ENCODE results near the gene HARS1. TPM values are rescaled to one million over a fixed set of nuclear protein-coding genes. Genes with fewer than 3 reads are reported as not detected.
A peak's percentile ranks its signal among the peaks of the same experiment; 100 is the strongest.
"Not testable (repeated sequence)": the region's sequence is repeated elsewhere in the genome, so short reads cannot be mapped to it uniquely, and the experiment has no call there.

The HARS1 gene
- total RNA-seq, 5 donors from 2014 or later (not counting 1 experiment from before 2014, with no cell fraction given), result 55.8 to 71.1 (median 70.0) TPM

GRCh38 chr5:140630292-140631035, 60.7 kb downstream of the HARS1 start:
- CTCF ChIA-PET, result interaction anchor here in 1 of 2 donors (0.8 kb wide), 1 partner anchor 17 kb away, joined by 3 read pairs; the partner anchor contains the start of gene IK
- Mint-ChIP-seq H3K4me1 (peaks cover 19 to 31% (median 23%) of the 10 kb centered on the region in 3 donors), H3K27ac (no peak overlapping the region), H3K9me3 (peaks cover 0 to 4% (median 0%) of the 10 kb centered on the region in 3 donors), H3K36me3 (no peaks in the 10 kb centered on the region), H3K4me3 (peak overlapping the region in 1 of 3 donors; percentile 88), H3K27me3 (peaks cover 0 to 7% of the 10 kb centered on the region in 2 donors)
- no peak overlapping the region for H3K27ac ChIP-seq (ENCODE audit: low read length)
- POLR2A ChIA-PET, result interaction anchor here in 1 of 2 donors (0.5 to 0.6 kb wide), 3 partner anchors 78 to 1290 kb away, joined by 3 to 4 read pairs (median 3); no protein-coding TSS in a partner anchor
- WGBS (ENCODE audit: insufficient coverage), result 60% methylated on average over 1 of the region's 2 CpGs
- DNase-seq (no peak), ATAC-seq (replicated peaks in 1 of 4) (no peak)
- no peaks in the 10 kb centered on the region for H3K36me3 ChIP-seq (ENCODE audit: control insufficient read depth in 2 of 2, extremely low read depth in 1 of 2, insufficient read depth in 1 of 2, low read length in 1 of 2)
- peaks cover 0 to 19% of the 10 kb centered on the region in 2 experiments for H3K4me1 ChIP-seq (ENCODE audit: control insufficient read depth in 1 of 2, extremely low read depth in 1 of 2, insufficient read depth in 2 of 2, low read length in 2 of 2)
- no peaks in the 10 kb centered on the region for H3K9me3 ChIP-seq
- H3K27me3 ChIP-seq (replicated peaks in 1 of 2; ENCODE audit: control insufficient read depth in 2 of 2, extremely low read depth in 1 of 2, insufficient read depth in 2 of 2, low read length in 1 of 2), result peaks cover 0 to 14% of the 10 kb centered on the region in 2 experiments
- H3K4me3 ChIP-seq (ENCODE audit: control insufficient read depth in 1 of 2, extremely low read depth in 1 of 2, low read length in 1 of 2), result no peak overlapping the region

GRCh38 chr5:140628711-140629110, 62.5 kb downstream of the HARS1 start:
- peaks cover 14 to 21% (median 18%) of the 10 kb centered on the region in 3 donors for H3K4me1 Mint-ChIP-seq
- no peak overlapping the region for H3K27ac Mint-ChIP-seq
- WGBS (ENCODE audit: insufficient coverage), result no CpG with 5 or more reads among the region's 1 CpG
- ChIA-PET POLR2A (no interaction called here), CTCF (no interaction called here)
- Histone ChIP-seq H3K27me3 (replicated peaks in 1 of 2; ENCODE audit: control insufficient read depth in 2 of 2, extremely low read depth in 1 of 2, insufficient read depth in 2 of 2, low read length in 1 of 2) (peaks cover 0 to 14% of the 10 kb centered on the region in 2 experiments), H3K36me3 (ENCODE audit: control insufficient read depth in 2 of 2, extremely low read depth in 1 of 2, insufficient read depth in 1 of 2, low read length in 1 of 2) (no peaks in the 10 kb centered on the region), H3K4me3 (ENCODE audit: control insufficient read depth in 1 of 2, extremely low read depth in 1 of 2, low read length in 1 of 2) (no peak overlapping the region), H3K4me1 (ENCODE audit: control insufficient read depth in 1 of 2, extremely low read depth in 1 of 2, insufficient read depth in 2 of 2, low read length in 2 of 2) (peaks cover 0 to 19% of the 10 kb centered on the region in 2 experiments), H3K27ac (ENCODE audit: low read length) (no peak overlapping the region), H3K9me3 (no peaks in the 10 kb centered on the region)
- peaks cover 0 to 7% of the 10 kb centered on the region in 2 donors for H3K27me3 Mint-ChIP-seq
- DNase-seq (no peak), ATAC-seq (replicated peaks in 1 of 4) (no peak)
- H3K9me3 Mint-ChIP-seq, result peaks cover 0 to 4% (median 0%) of the 10 kb centered on the region in 3 donors
- no peak overlapping the region for H3K4me3 Mint-ChIP-seq
- H3K36me3 Mint-ChIP-seq, result no peaks in the 10 kb centered on the region

GRCh38 chr5:140627972-140628371, 63.2 kb downstream of the HARS1 start:
- H3K4me1 Mint-ChIP-seq, result peaks cover 7 to 15% (median 11%) of the 10 kb centered on the region in 3 donors
- POLR2A ChIA-PET, result no interaction called here

GRCh38 chr5:140624886-140625285, 66.3 kb downstream of the HARS1 start:
- H3K27ac ChIP-seq (ENCODE audit: low read length); H3K36me3 ChIP-seq (ENCODE audit: control insufficient read depth in 2 of 2, extremely low read depth in 1 of 2, insufficient read depth in 1 of 2, low read length in 1 of 2); DNase-seq; H3K27ac Mint-ChIP-seq; H3K4me3 ChIP-seq (ENCODE audit: control insufficient read depth in 1 of 2, extremely low read depth in 1 of 2, low read length in 1 of 2); POLR2A ChIA-PET; ATAC-seq (replicated peaks in 1 of 4); H3K4me1 Mint-ChIP-seq; H3K27me3 ChIP-seq (replicated peaks in 1 of 2; ENCODE audit: control insufficient read depth in 2 of 2, extremely low read depth in 1 of 2, insufficient read depth in 2 of 2, low read length in 1 of 2); H3K9me3 ChIP-seq; H3K4me1 ChIP-seq (ENCODE audit: control insufficient read depth in 1 of 2, extremely low read depth in 1 of 2, insufficient read depth in 2 of 2, low read length in 2 of 2); CTCF ChIA-PET; H3K9me3 Mint-ChIP-seq; H3K36me3 Mint-ChIP-seq; H3K4me3 Mint-ChIP-seq: not testable (repeated sequence)
- WGBS (ENCODE audit: insufficient coverage), result 100% methylated on average over 4 of the region's 10 CpGs
- peaks cover 4 to 10% of the 10 kb centered on the region in 2 donors for H3K27me3 Mint-ChIP-seq

More at GRCh38 chr5:140627972-140628371, 63.2 kb downstream of the HARS1 start:
- no peak for ATAC-seq (replicated peaks in 1 of 4)
- no peak for DNase-seq
- Histone ChIP-seq H3K4me1 (ENCODE audit: control insufficient read depth in 1 of 2, extremely low read depth in 1 of 2, insufficient read depth in 2 of 2, low read length in 2 of 2) (peaks cover 0 to 15% of the 10 kb centered on the region in 2 experiments), H3K27ac (ENCODE audit: low read length) (no peak overlapping the region), H3K4me3 (ENCODE audit: control insufficient read depth in 1 of 2, extremely low read depth in 1 of 2, low read length in 1 of 2) (no peak overlapping the region), H3K27me3 (replicated peaks in 1 of 2; ENCODE audit: control insufficient read depth in 2 of 2, extremely low read depth in 1 of 2, insufficient read depth in 2 of 2, low read length in 1 of 2) (peaks cover 0 to 12% of the 10 kb centered on the region in 2 experiments), H3K36me3 (ENCODE audit: control insufficient read depth in 2 of 2, extremely low read depth in 1 of 2, insufficient read depth in 1 of 2, low read length in 1 of 2) (no peaks in the 10 kb centered on the region), H3K9me3 (no peaks in the 10 kb centered on the region)
- Mint-ChIP-seq H3K4me3 (no peak overlapping the region), H3K9me3 (peaks cover 0 to 4% (median 0%) of the 10 kb centered on the region in 3 donors), H3K36me3 (no peaks in the 10 kb centered on the region), H3K27me3 (peaks cover 0 to 7% of the 10 kb centered on the region in 2 donors), H3K27ac (no peak overlapping the region)
- CTCF ChIA-PET, result interaction anchor here in 1 of 2 donors (0.6 kb wide), 1 partner anchor 233 kb away, joined by 6 read pairs; no protein-coding TSS in a partner anchor
- WGBS (ENCODE audit: insufficient coverage), result 100% methylated on average over 3 of the region's 6 CpGs

Other genes with a start within 250 kb of the HARS1 start
- gene EIF4EBP3, start 143.7 kb downstream of the HARS1 start, total RNA-seq, result 10 to 100 TPM; 10.6 to 23.6 (median 20.4) TPM
- gene SRA1, start 133.9 kb downstream of the HARS1 start, total RNA-seq, result 10 to 100 TPM; 26.8 to 30.5 (median 28.4) TPM
- 10 to 100 TPM; 53.9 to 70.5 (median 64.1) TPM for gene APBB3, start 126.8 kb downstream of the HARS1 start, total RNA-seq
- gene SLC35A4, start 126.5 kb downstream of the HARS1 start, total RNA-seq, result 10 to 100 TPM; 47.7 to 75.2 (median 72.4) TPM
- gene CD14, start 58.2 kb downstream of the HARS1 start, total RNA-seq, result 1 to 10 TPM in 4 of 5 donors, under 1 TPM in 1; 0.70 to 1.8 (median 1.3) TPM
- 10 to 100 TPM; 24.9 to 56.8 (median 52.2) TPM for gene TMCO6, start 51.9 kb downstream of the HARS1 start, total RNA-seq
- gene NDUFA2, start 43.7 kb downstream of the HARS1 start, total RNA-seq, result 10 to 100 TPM; 36.6 to 48.8 (median 45.4) TPM
- 100 to 1,000 TPM; 139 to 166 (median 152) TPM for gene IK, start 43.5 kb downstream of the HARS1 start, total RNA-seq
- 10 to 100 TPM; 36.6 to 50.9 (median 42.9) TPM for gene WDR55, start 26.5 kb downstream of the HARS1 start, total RNA-seq
- gene DND1, start 17.8 kb downstream of the HARS1 start, total RNA-seq, result 1 to 10 TPM; 3.0 to 6.4 (median 5.5) TPM
- 10 to 100 TPM; 30.7 to 58.5 (median 52.7) TPM for gene HARS2, start 85 bp upstream of the HARS1 start, total RNA-seq
- gene ZMAT2, start 9.1 kb upstream of the HARS1 start, total RNA-seq, result 10 to 100 TPM; 39.9 to 59.5 (median 58.0) TPM
- gene PCDHA1, start 94.8 kb upstream of the HARS1 start, total RNA-seq, result not detected
- not detected for gene PCDHA2, start 103.5 kb upstream of the HARS1 start, total RNA-seq
- gene PCDHA3, start 109.7 kb upstream of the HARS1 start, total RNA-seq, result not detected
- not detected for gene PCDHA4, start 115.7 kb upstream of the HARS1 start, total RNA-seq
- not detected for gene PCDHA5, start 130.2 kb upstream of the HARS1 start, total RNA-seq
- not detected for gene PCDHA6, start 136.6 kb upstream of the HARS1 start, total RNA-seq
- gene PCDHA7, start 142.9 kb upstream of the HARS1 start, total RNA-seq, result not detected
- gene PCDHA8, start 149.8 kb upstream of the HARS1 start, total RNA-seq, result not detected
- not detected for gene PCDHA9, start 157.0 kb upstream of the HARS1 start, total RNA-seq
- under 1 TPM in 1 of 5 donors, not detected in 4; 0.07 TPM for gene PCDHA10, start 164.5 kb upstream of the HARS1 start, total RNA-seq
- not detected for gene PCDHA11, start 177.6 kb upstream of the HARS1 start, total RNA-seq
- gene PCDHA12, start 183.9 kb upstream of the HARS1 start, total RNA-seq, result not detected
- gene PCDHA13, start 190.8 kb upstream of the HARS1 start, total RNA-seq, result not detected
- gene PCDHAC1, start 234.9 kb upstream of the HARS1 start, total RNA-seq, result under 1 TPM in 1 of 5 donors, not detected in 4; 0.06 TPM